WERI-Rb-1 (cell line): ENCODE measurements around the gene NR5A2.

Experiments used
- DNase-seq: peaks from one replicate; pipeline ENCODE4 v3.0.0-alpha.2; 2020
- H3K27ac ChIP-seq: fragments of 250-450 bp; sonication (Bioruptor Pico); 2 replicates; pipeline ENCODE4 v1.5.1; 2020; ENCODE audit warnings: mild to moderate bottlenecking, moderate library complexity
- H3K27me3 ChIP-seq: fragments of 250-450 bp; sonication (Bioruptor Pico); 2 replicates; pipeline ENCODE4 v1.5.1; 2021; ENCODE audit warnings: mild to moderate bottlenecking, low read depth, moderate library complexity; ENCODE audit not compliant: insufficient read depth, severe bottlenecking
- H3K36me3 ChIP-seq: fragments of 250-450 bp; sonication (Bioruptor Pico); 2 replicates; pipeline ENCODE4 v1.5.1; 2020; ENCODE audit warnings: mild to moderate bottlenecking, moderate library complexity
- H3K4me3 ChIP-seq: 2 replicates; pipeline ENCODE4 v1.5.1; 2011; ENCODE audit warnings: low read depth, mild to moderate bottlenecking, control low read depth, low read length
- H3K9me3 ChIP-seq: fragments of 250-450 bp; sonication (Bioruptor Pico); 2 replicates; pipeline ENCODE4 v1.5.1; 2021; ENCODE audit warnings: mild to moderate bottlenecking, moderate library complexity; ENCODE audit not compliant: severe bottlenecking
- TF ChIP-seq, protein P1 (sequence below): IDR thresholded peaks from 2 replicates; pipeline ENCODE4 v1.5.1; 2011; ENCODE audit warnings: low read depth, mild to moderate bottlenecking, control low read depth, inconsistent platforms, low read length

The NR5A2 gene

DNA sequence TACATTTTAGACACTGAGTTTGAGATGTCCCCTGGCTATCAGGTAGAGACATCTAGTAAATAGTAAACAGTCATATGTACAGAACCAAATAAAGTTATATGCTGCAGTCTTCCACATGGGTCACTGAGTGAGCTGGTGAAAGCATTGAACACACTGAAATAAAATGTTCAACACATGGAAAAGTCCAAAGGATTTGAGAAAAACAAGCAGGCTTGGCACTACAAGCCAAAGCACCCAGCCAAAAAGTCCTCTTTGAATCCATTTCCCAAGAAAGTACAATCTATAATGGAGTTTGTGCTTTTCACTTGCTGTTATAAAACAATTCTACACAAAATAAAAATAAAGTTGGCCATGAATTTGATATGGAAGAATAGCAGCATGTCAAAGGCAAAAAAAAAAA is 135.4 kb downstream of the NR5A2 start:
- no peak for DNase-seq

DNA sequence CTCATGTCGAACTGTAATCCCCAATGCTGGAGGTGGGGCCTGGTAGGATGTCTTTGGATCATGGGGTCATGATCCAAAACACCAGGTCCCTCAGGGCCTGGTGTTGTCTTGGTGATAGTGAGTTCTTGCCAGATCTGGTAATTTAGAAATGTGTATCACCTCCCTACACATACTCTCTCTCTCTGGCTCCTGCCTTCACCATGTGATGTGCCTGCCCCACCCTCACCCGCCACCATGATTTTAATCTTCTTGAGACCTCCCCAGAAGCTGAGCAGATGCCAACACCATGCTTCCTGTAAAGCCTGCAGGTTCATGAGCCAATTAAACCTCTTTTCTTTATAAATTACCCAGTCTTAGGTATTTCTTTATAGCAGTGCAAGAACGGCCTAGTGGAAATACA is 136.4 kb downstream of the NR5A2 start:
- TF ChIP-seq, protein P1, sequence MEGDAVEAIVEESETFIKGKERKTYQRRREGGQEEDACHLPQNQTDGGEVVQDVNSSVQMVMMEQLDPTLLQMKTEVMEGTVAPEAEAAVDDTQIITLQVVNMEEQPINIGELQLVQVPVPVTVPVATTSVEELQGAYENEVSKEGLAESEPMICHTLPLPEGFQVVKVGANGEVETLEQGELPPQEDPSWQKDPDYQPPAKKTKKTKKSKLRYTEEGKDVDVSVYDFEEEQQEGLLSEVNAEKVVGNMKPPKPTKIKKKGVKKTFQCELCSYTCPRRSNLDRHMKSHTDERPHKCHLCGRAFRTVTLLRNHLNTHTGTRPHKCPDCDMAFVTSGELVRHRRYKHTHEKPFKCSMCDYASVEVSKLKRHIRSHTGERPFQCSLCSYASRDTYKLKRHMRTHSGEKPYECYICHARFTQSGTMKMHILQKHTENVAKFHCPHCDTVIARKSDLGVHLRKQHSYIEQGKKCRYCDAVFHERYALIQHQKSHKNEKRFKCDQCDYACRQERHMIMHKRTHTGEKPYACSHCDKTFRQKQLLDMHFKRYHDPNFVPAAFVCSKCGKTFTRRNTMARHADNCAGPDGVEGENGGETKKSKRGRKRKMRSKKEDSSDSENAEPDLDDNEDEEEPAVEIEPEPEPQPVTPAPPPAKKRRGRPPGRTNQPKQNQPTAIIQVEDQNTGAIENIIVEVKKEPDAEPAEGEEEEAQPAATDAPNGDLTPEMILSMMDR: no peak
- no peaks in the 10 kb centered on the region for H3K27me3 ChIP-seq
- DNase-seq: no peak
- no peak overlapping the region for H3K27ac ChIP-seq
- H3K9me3 ChIP-seq: peaks cover 3% of the 10 kb centered on the region
- no peaks in the 10 kb centered on the region for H3K36me3 ChIP-seq
- H3K4me3 ChIP-seq: no peak overlapping the region

More for the DNA sequence above, 135.4 kb downstream of the NR5A2 start:
- Histone ChIP-seq H3K9me3 (peaks cover 3% of the 10 kb centered on the region), H3K36me3 (no peaks in the 10 kb centered on the region), H3K27me3 (no peaks in the 10 kb centered on the region), H3K27ac (no peak overlapping the region), H3K4me3 (no peak overlapping the region)
- TF ChIP-seq, protein P1: no peak

DNA sequence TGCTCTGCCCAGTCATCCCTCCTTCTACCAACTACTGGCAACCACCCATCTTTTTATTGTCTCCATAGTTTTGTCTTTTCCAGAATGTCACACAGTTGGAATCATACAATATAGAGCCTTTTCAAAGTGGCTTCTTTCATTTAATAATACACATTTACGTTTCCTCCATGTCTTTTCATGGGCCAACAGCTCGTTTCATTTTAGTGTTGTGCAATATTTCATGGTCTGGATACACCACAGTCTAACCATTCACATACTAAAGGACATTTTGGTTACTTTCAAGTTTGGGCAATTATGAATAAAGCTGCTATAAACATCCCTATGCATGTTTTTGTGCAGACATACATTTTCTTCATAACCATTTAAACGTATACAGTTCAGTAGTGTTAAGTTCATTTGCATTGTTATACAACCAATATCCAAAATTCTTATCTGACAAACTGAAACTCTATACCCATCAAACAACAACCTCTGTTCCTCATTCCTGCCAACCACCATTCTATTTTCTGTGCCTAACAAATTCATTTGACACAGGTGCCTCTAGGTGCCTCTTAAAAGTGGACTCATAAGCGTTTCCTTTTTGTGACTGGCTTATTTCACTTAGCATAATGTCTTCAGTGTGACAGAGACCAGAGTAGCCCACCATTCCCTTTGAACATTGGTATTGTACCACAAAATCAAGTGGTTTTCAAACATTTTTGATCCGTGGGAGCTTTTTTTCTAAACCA is 138.1 kb downstream of the NR5A2 start:
- peaks cover 3% of the 10 kb centered on the region for H3K9me3 ChIP-seq
- H3K4me3 ChIP-seq: no peak overlapping the region
- H3K36me3 ChIP-seq: no peaks in the 10 kb centered on the region
- TF ChIP-seq, protein P1: no peak
- DNase-seq: no peak
- H3K27me3 ChIP-seq: no peaks in the 10 kb centered on the region
- no peak overlapping the region for H3K27ac ChIP-seq

DNA sequence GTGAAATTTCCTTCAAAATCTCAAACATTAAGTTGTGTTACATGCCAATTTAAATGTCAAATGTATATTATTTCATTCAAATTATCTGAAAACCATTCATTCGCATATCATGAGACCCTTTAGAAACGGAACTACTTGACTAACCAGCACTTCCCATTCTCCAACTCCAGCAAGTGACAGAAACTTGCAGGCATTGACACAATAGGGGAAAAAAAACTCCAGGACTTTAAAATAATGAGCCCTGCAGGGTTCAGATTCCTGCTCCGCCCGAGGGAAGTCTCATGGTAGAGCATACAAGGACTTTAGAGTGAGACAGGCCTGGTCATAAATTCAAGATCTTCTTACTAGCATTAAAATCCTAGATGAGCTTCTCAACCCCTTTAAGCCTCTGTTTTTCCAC is 138.9 kb downstream of the NR5A2 start:
- Histone ChIP-seq H3K27me3 (no peaks in the 10 kb centered on the region), H3K4me3 (no peak overlapping the region), H3K36me3 (no peaks in the 10 kb centered on the region), H3K27ac (no peak overlapping the region), H3K9me3 (peaks cover 3% of the 10 kb centered on the region)
- peak; percentile 71 for DNase-seq
- TF ChIP-seq, protein P1: no peak

DNA sequence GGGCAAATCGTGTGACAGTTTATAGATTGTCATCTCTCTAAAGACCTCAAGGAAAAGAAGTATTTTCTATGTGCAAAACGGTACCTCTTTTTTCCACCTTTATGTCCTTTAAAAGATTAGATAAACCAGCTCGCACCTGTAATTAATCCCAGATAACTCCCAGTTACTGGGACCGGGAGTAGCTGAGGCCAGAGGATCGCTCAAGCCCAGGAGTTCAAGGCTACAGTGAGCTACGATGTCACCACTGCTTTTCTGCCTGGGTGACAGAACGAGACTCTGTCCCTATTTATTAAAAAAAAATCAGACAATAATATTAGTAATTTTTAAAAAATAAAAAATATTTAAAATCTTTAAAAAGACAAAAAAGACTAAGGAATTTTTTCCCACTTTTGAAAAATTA is 141.4 kb downstream of the NR5A2 start:
- DNase-seq: peak; percentile 36
- H3K27ac ChIP-seq: no peak overlapping the region
- TF ChIP-seq, protein P1: no peak
- H3K27me3 ChIP-seq: no peaks in the 10 kb centered on the region
- H3K9me3 ChIP-seq: peaks cover 3% of the 10 kb centered on the region
- no peak overlapping the region for H3K4me3 ChIP-seq
- no peaks in the 10 kb centered on the region for H3K36me3 ChIP-seq

DNA sequence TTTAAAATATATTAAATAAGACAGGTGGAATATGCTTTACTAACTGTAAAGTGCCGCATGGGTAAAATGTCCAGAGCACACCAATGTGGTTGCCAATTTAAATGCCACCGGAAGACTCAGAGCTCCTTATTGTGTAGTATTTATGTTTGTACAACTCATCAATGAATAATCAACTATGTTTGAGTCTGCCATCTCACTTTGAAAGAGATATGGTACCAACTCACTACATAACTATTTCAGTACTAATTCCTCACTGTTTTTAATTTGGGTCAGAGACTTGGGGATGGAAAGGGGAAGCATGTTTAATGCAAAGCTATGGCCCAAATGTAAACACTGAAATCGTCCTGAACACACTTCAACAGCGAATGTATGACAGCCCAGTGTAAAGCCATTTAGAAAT is 144.8 kb downstream of the NR5A2 start:
- Histone ChIP-seq H3K36me3 (no peaks in the 10 kb centered on the region), H3K27me3 (no peaks in the 10 kb centered on the region), H3K9me3 (no peaks in the 10 kb centered on the region), H3K27ac (no peak overlapping the region), H3K4me3 (no peak overlapping the region)
- TF ChIP-seq, protein P1: no peak
- DNase-seq: no peak
